ENCODE results near the gene CDS1. TPM values are rescaled to one million over a fixed set of nuclear protein-coding genes. Genes with fewer than 3 reads are reported as not detected.

Gene CDS1
- total and polyA plus RNA-seq, 8 donors, result 2.7 to 7.1 (median 4.4) TPM

DNA sequence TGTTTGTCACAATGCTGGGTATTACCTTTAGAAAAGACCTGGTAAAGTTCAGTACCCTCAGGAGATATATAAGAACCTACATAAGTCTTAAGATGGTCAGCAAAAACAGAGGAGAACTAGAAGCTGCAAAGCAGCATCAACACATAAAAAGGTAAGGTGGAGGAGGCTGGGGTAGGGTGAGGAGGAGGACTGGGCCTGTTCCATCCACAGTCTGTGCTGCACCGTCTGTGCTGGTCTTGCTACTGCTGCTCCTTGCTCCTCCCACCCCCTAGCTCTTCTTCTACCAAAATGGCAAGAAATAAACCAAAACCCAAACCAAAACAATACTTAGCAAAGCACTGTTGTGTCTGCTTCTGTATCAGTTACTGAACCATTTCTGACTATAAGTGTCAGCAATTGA is 102.2 kb downstream of the CDS1 start:
- FAIRE-seq (no peak), ATAC-seq (no peak), DNase-seq (no peak)
- TF ChIP-seq CTCF (IDR thresholded peaks at IDR 0.05), result no peak
- H3K9me3 ChIP-seq, result no peaks in the 10 kb centered on the region
- no peaks in the 10 kb centered on the region for H3K27me3 ChIP-seq
- H3K36me3 ChIP-seq, result peaks cover 0 to 54% (median 8%) of the 10 kb centered on the region in 3 donors
- no peak overlapping the region for H3K27ac ChIP-seq
- peaks cover 0 to 7% (median 0%) of the 10 kb centered on the region in 3 donors for H3K4me1 ChIP-seq
- 84 to 93% methylated on average over 1 of the region's 1 CpG for WGBS, 2 donors
- intact Hi-C loops (cut with DNase I), result no loop called here
- H3K4me3 ChIP-seq, result no peak overlapping the region

GRCh38 chr4:84688605-84689004 is 105.7 kb downstream of the CDS1 start:
- FAIRE-seq (no peak), DNase-seq (no peak), ATAC-seq (no peak)
- TF ChIP-seq CTCF (IDR thresholded peaks at IDR 0.05), result no peak
- no peak overlapping the region for H3K27ac ChIP-seq
- H3K4me1 ChIP-seq, result no peaks in the 10 kb centered on the region
- intact Hi-C loops (cut with DNase I), result no loop called here
- H3K27me3 ChIP-seq, result no peaks in the 10 kb centered on the region
- 95% methylated on average over 5 of the region's 5 CpGs for WGBS, 2 donors
- H3K4me3 ChIP-seq, result no peak overlapping the region
- no peaks in the 10 kb centered on the region for H3K9me3 ChIP-seq
- H3K36me3 ChIP-seq, result peaks cover 0 to 44% (median under 1%) of the 10 kb centered on the region in 3 donors

- ATAC-seq, result no peak
- intact Hi-C loops (cut with DNase I), result no loop called here
- Histone ChIP-seq H3K4me3 (no peak overlapping the region), H3K27ac (no peak overlapping the region), H3K36me3 (peaks cover 0 to 44% (median 3%) of the 10 kb centered on the region in 3 donors), H3K9me3 (no peaks in the 10 kb centered on the region), H3K27me3 (no peaks in the 10 kb centered on the region), H3K4me1 (no peaks in the 10 kb centered on the region)
- DNase-seq, result no peak
- FAIRE-seq, result no peak
- TF ChIP-seq CTCF (IDR thresholded peaks at IDR 0.05), result no peak
Observed at GRCh38 chr4:84689197-84689596, 106.3 kb downstream of the CDS1 start.

DNA sequence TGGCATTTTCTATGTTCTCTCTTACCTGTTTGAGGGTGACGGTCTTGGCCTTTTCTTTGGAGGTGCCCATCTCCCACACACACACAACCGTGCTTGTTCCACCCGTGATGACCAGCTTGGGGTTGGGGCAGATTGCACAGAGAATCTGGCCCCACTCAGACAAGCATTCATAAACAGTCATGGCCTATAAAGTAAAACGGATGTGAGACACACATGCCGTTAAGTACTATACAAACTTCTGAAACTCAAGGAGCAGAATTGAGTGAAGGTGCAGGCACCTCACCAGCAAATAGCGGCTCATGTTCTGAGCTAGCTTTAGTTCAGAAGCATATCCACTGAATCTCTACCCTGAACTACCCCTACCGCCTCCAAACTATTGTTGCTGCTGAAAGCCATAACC is 107.6 kb downstream of the CDS1 start:
- H3K9me3 ChIP-seq, result no peaks in the 10 kb centered on the region
- FAIRE-seq, result no peak
- peaks cover 0 to 56% (median 10%) of the 10 kb centered on the region in 3 donors for H3K36me3 ChIP-seq

More for the DNA sequence above, 107.6 kb downstream of the CDS1 start:
- intact Hi-C loops (cut with DNase I), result no loop called here
- TF ChIP-seq CTCF (IDR thresholded peaks at IDR 0.05), result no peak
- no peak overlapping the region for H3K27ac ChIP-seq
- DNase-seq (no peak), ATAC-seq (no peak)
- H3K27me3 ChIP-seq, result no peaks in the 10 kb centered on the region
- no peaks in the 10 kb centered on the region for H3K4me1 ChIP-seq
- no peak overlapping the region for H3K4me3 ChIP-seq
- 95% methylated on average over 7 of the region's 7 CpGs for WGBS, 2 donors

Data from pancreas (tissue), 10 donors.